ENCODE data around the gene PPIL3. TPM values are rescaled to one million over a fixed set of nuclear protein-coding genes. Genes with fewer than 3 reads are reported as not detected.

PPIL3 gene
- total and polyA plus RNA-seq, 5 donors from 2014 or later = 15.3 to 45.4 (median 33.6) TPM

- H3K27ac Mint-ChIP-seq = no peak overlapping the region
- Histone ChIP-seq H3K4me3 (ENCODE audit: low read depth, low read length) (no peak overlapping the region), H3K4me1 (ENCODE audit: control insufficient read depth, insufficient read depth, low read length, poor library complexity, severe bottlenecking) (no peaks in the 10 kb centered on the region), H3K27ac (ENCODE audit: insufficient read depth, low read length, poor library complexity, severe bottlenecking) (no peak overlapping the region), H3K9me3 (ENCODE audit: control insufficient read depth in 2 of 2, low read length in 2 of 2) (no peaks in the 10 kb centered on the region), H3K27me3 (ENCODE audit: control insufficient read depth, insufficient read depth, low read length) (no peaks in the 10 kb centered on the region), H3K36me3 (ENCODE audit: control insufficient read depth, insufficient read depth, low read length) (peaks cover 61% of the 10 kb centered on the region)
- H3K4me3 Mint-ChIP-seq = no peak overlapping the region
- DNase-seq (no peak), ATAC-seq (ENCODE audit: low read depth in 2 of 2) (no peak)
- H3K27me3 Mint-ChIP-seq = no peaks in the 10 kb centered on the region
- H3K36me3 Mint-ChIP-seq = peaks cover 38% of the 10 kb centered on the region
- H3K9me3 Mint-ChIP-seq = no peaks in the 10 kb centered on the region
- peaks cover 4 to 23% (median 11%) of the 10 kb centered on the region in 4 donors for H3K4me1 Mint-ChIP-seq
These were observed 67.1 kb downstream of the PPIL3 start for GRCh38 chr2:200821686-200822245.

Other genes with a start within 250 kb of the PPIL3 start
- 261 TPM for gene BZW1, start 77.2 kb downstream of the PPIL3 start, total RNA-seq
- 100 to 1,000 TPM; 181 to 253 (median 221) TPM for gene BZW1, start 77.2 kb downstream of the PPIL3 start, polyA plus RNA-seq
- 1,274 TPM for gene CLK1, start 24.4 kb downstream of the PPIL3 start, total RNA-seq
- gene CLK1, start 24.4 kb downstream of the PPIL3 start, polyA plus RNA-seq = 10 to 100 TPM; 36.5 to 54.5 (median 42.3) TPM
- 9.9 TPM for gene NIF3L1, start 294 bp upstream of the PPIL3 start, total RNA-seq
- gene NIF3L1, start 294 bp upstream of the PPIL3 start, polyA plus RNA-seq = 10 to 100 TPM; 22.6 to 30.0 (median 24.3) TPM
- gene ORC2, start 74.6 kb upstream of the PPIL3 start, total RNA-seq = 32.7 TPM
- 10 to 100 TPM in 2 of 4 donors, 1 to 10 TPM in 2; 8.4 to 14.3 (median 11.9) TPM for gene ORC2, start 74.6 kb upstream of the PPIL3 start, polyA plus RNA-seq
- 42.8 TPM for gene HYCC2, start 182.6 kb upstream of the PPIL3 start, total RNA-seq
- gene HYCC2, start 182.6 kb upstream of the PPIL3 start, polyA plus RNA-seq = 10 to 100 TPM; 17.2 to 26.2 (median 21.6) TPM
- gene NDUFB3, start 182.9 kb upstream of the PPIL3 start, total RNA-seq = 26.2 TPM
- 100 to 1,000 TPM; 288 to 370 (median 322) TPM for gene NDUFB3, start 182.9 kb upstream of the PPIL3 start, polyA plus RNA-seq
- gene CFLAR, start 227.1 kb upstream of the PPIL3 start, total RNA-seq = 306 TPM
- gene CFLAR, start 227.1 kb upstream of the PPIL3 start, polyA plus RNA-seq = 100 to 1,000 TPM; 118 to 159 (median 132) TPM